SK-N-SH treated with all-trans-retinoic acid at 6 μM for 48 hours (cell line): ENCODE data around the gene ADCY1.

Source experiments
- CSRNP3 ChIP-seq: fragments of 250-450 bp; sonication (Bioruptor Pico); IDR thresholded peaks from 2 replicates; pipeline ENCODE4 v1.5.1; 2021; ENCODE audit warnings: mild to moderate bottlenecking, moderate library complexity
- PATZ1 ChIP-seq: fragments of 250-450 bp; sonication (Bioruptor Pico); IDR thresholded peaks from 2 replicates; pipeline ENCODE4 v1.8.0; 2020; ENCODE audit warnings: mild to moderate bottlenecking, moderate library complexity, borderline replicate concordance

- TF ChIP-seq PATZ1 (CRISPR knock-in tag) = no peak
- no peak for TF ChIP-seq CSRNP3 (CRISPR knock-in tag)
Observed at GRCh38 chr7:45686441-45687184, 112.4 kb downstream of the ADCY1 start.
